Esophagus squamous epithelium (tissue), 4 donors: ENCODE measurements around the gene DHODH.

Source experiments
- POLR2A ChIP-seq, 4 donors: fragments of 450-650 bp; IDR thresholded peaks; one replicate each; pipeline ENCODE4 v1.6.1; 2017; ENCODE audit warnings: antibody characterized with exemption in 4 of 4, mild to moderate bottlenecking in 4 of 4, moderate library complexity in 3 of 4
- TF ChIP-seq, protein P1 (sequence below), 6 experiments: fragments of 450-650 bp in 4 of 6; fragments of 200-600 bp in 2 of 6; sonication (generic) in 2 of 6; IDR thresholded peaks; one replicate each; pipeline ENCODE4 v1.5.1; 2016 to 2019; ENCODE audit warnings: antibody characterized with exemption in 6 of 6, mild to moderate bottlenecking in 4 of 6, moderate library complexity in 4 of 6

DNA sequence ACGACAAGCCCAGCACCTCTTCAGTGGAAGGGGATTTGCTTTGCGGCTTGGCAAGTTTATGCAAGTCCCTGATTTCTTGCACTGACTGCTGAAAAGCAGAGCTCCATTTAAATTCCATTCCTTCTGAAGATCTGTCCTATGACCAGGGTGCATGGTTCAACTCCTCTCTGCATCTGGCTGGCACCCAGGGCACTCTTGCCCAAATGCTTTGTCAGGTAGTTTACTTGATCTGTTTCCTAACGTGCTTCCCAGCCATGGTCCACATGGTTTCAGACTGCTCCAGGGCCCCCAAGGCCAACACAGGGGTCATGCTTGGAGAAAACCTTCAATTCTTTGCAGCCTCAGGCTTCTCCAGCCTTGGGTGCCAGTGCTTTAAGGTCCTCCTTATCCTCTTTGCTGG, 34.5 kb downstream of the DHODH start:
- no peak for TF ChIP-seq POLR2A (IDR thresholded peaks at IDR 0.05)
- TF ChIP-seq, protein P1, sequence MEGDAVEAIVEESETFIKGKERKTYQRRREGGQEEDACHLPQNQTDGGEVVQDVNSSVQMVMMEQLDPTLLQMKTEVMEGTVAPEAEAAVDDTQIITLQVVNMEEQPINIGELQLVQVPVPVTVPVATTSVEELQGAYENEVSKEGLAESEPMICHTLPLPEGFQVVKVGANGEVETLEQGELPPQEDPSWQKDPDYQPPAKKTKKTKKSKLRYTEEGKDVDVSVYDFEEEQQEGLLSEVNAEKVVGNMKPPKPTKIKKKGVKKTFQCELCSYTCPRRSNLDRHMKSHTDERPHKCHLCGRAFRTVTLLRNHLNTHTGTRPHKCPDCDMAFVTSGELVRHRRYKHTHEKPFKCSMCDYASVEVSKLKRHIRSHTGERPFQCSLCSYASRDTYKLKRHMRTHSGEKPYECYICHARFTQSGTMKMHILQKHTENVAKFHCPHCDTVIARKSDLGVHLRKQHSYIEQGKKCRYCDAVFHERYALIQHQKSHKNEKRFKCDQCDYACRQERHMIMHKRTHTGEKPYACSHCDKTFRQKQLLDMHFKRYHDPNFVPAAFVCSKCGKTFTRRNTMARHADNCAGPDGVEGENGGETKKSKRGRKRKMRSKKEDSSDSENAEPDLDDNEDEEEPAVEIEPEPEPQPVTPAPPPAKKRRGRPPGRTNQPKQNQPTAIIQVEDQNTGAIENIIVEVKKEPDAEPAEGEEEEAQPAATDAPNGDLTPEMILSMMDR (IDR thresholded peaks at IDR 0.05), result no peak
